WERI-Rb-1 (cell line): ENCODE results near the gene EPHA2.
"Not testable (repeated sequence)": the region's sequence is repeated elsewhere in the genome, so short reads cannot be mapped to it uniquely, and the experiment has no call there.

Experiments used
- DNase-seq: peaks from one replicate; pipeline ENCODE4 v3.0.0-alpha.2; 2020
- H3K27ac ChIP-seq: fragments of 250-450 bp; sonication (Bioruptor Pico); 2 replicates; pipeline ENCODE4 v1.5.1; 2020; ENCODE audit warnings: mild to moderate bottlenecking, moderate library complexity
- H3K27me3 ChIP-seq: fragments of 250-450 bp; sonication (Bioruptor Pico); 2 replicates; pipeline ENCODE4 v1.5.1; 2021; ENCODE audit warnings: mild to moderate bottlenecking, low read depth, moderate library complexity; ENCODE audit not compliant: insufficient read depth, severe bottlenecking
- H3K36me3 ChIP-seq: fragments of 250-450 bp; sonication (Bioruptor Pico); 2 replicates; pipeline ENCODE4 v1.5.1; 2020; ENCODE audit warnings: mild to moderate bottlenecking, moderate library complexity
- H3K4me3 ChIP-seq: 2 replicates; pipeline ENCODE4 v1.5.1; 2011; ENCODE audit warnings: low read depth, mild to moderate bottlenecking, control low read depth, low read length
- H3K9me3 ChIP-seq: fragments of 250-450 bp; sonication (Bioruptor Pico); 2 replicates; pipeline ENCODE4 v1.5.1; 2021; ENCODE audit warnings: mild to moderate bottlenecking, moderate library complexity; ENCODE audit not compliant: severe bottlenecking
- CTCF ChIP-seq: IDR thresholded peaks from 2 replicates; pipeline ENCODE4 v1.5.1; 2011; ENCODE audit warnings: low read depth, mild to moderate bottlenecking, control low read depth, inconsistent platforms, low read length

Gene EPHA2

GRCh38 chr1:16112596-16113555, 43.0 kb downstream of the EPHA2 start:
- Histone ChIP-seq H3K27ac (no peak overlapping the region), H3K9me3 (peaks cover 9% of the 10 kb centered on the region), H3K27me3 (no peaks in the 10 kb centered on the region), H3K36me3 (no peaks in the 10 kb centered on the region), H3K4me3 (no peak overlapping the region)
- DNase-seq, result no peak
- TF ChIP-seq CTCF, result no peak

- no peaks in the 10 kb centered on the region for H3K27me3 ChIP-seq
- DNase-seq, result peak; percentile 48
- peaks cover 10% of the 10 kb centered on the region for H3K9me3 ChIP-seq
- H3K27ac ChIP-seq, result no peak overlapping the region
- no peaks in the 10 kb centered on the region for H3K36me3 ChIP-seq
- no peak for TF ChIP-seq CTCF
- H3K4me3 ChIP-seq, result no peak overlapping the region
These were observed 43.9 kb downstream of the EPHA2 start for GRCh38 chr1:16111771-16112595.

- no peak overlapping the region for H3K4me3 ChIP-seq
- no peak for TF ChIP-seq CTCF
- H3K27ac ChIP-seq, result no peak overlapping the region
- no peaks in the 10 kb centered on the region for H3K27me3 ChIP-seq
- DNase-seq, result no peak
- H3K36me3 ChIP-seq, result no peaks in the 10 kb centered on the region
- H3K9me3 ChIP-seq, result peaks cover 10% of the 10 kb centered on the region
These were observed 45.0 kb downstream of the EPHA2 start for GRCh38 chr1:16110884-16111283.

GRCh38 chr1:16110456-16110855, 45.4 kb downstream of the EPHA2 start:
- DNase-seq, result no peak
- no peaks in the 10 kb centered on the region for H3K27me3 ChIP-seq

GRCh38 chr1:16109571-16109970, 46.3 kb downstream of the EPHA2 start:
- Histone ChIP-seq H3K27me3 (no peaks in the 10 kb centered on the region), H3K27ac (no peak overlapping the region), H3K9me3 (peaks cover 10% of the 10 kb centered on the region), H3K36me3 (no peaks in the 10 kb centered on the region), H3K4me3 (no peak overlapping the region)
- DNase-seq, result no peak
- no peak for TF ChIP-seq CTCF

More at GRCh38 chr1:16110456-16110855, 45.4 kb downstream of the EPHA2 start:
- H3K4me3 ChIP-seq, result no peak overlapping the region
- no peak for TF ChIP-seq CTCF
- H3K36me3 ChIP-seq, result no peaks in the 10 kb centered on the region
- peaks cover 10% of the 10 kb centered on the region for H3K9me3 ChIP-seq
- H3K27ac ChIP-seq, result no peak overlapping the region

- not testable (repeated sequence) for H3K36me3 ChIP-seq, H3K4me3 ChIP-seq, H3K27ac ChIP-seq, H3K27me3 ChIP-seq, DNase-seq, H3K9me3 ChIP-seq
These were observed 48.8 kb downstream of the EPHA2 start for GRCh38 chr1:16107039-16107438.
